Left lobe of liver (tissue), 2 donors: ENCODE results near the gene SLC39A3. TPM values are rescaled to one million over a fixed set of nuclear protein-coding genes. Genes with fewer than 3 reads are reported as not detected.
A peak's percentile ranks its signal among the peaks of the same experiment; 100 is the strongest.

ENCODE experiments used
- ATAC-seq: fragments of 200-7000 bp; cut with Tn5 transposase; one replicate; pipeline ENCODE4 v1.9.1; 2020; ENCODE audit warnings: mild to moderate bottlenecking, moderate library complexity
- DNase-seq: peaks from one replicate; pipeline ENCODE4 v3.0.0-alpha.2; 2020; ENCODE audit warnings: low spot score
- total RNA-seq: library from RNA; stranded (reverse); gene quantifications from one replicate; pipeline ENCODE4 v1.2.1, GENCODE V29; 2021
- donor health status: DM: no; HTN: no; CAD: no; lungs with moderate emphysema.
- donor health status: DM: no; HTN: yes; CAD: no.

Gene SLC39A3
- total RNA-seq, result 18.6 TPM

DNA sequence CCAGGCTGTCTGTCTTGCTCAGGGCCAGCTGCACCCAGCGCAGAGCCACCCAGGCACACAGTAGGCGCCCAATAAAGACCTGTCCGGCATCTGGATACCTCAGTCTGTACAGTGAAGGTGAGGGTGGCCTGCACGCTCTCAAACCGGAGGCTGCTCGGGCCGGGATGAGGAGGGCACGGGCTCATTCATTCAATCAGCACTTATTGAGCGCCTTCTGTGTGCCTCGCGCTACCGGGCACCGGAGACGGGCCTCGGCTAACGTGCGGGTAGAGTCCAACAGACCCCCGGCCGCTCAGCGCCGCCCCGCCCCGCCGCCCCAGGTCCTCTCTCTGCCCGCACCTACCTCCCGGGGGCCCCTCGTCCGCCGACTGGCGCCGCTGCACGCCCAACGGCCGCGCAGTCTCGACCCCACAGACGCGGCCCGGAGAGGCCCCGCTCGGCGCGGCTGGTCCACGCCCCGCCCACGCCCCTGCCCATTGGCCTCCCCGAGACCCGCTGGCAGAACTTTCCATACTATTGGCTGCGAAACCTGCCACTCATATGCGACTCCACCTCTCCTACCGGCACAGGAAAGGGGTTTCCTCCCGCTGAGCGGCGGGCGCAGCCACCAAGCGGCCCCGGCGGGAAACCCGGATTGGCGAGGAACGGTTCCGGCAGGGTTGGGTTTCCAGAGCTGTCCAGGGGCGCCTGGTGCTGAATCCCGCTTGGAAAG lies at the start of gene SLC39A3:
Gene SLC39A3, minus strand, starts transcription at position 416 of the 712 bp plus-strand sequence. CDS start 2,760 bp downstream, outside the sequence.
- peak; percentile 99 for DNase-seq
- peak; percentile 100 for ATAC-seq

- no peak for ATAC-seq
Observed at GRCh38 chr19:2788237-2788636, 48.4 kb upstream of the SLC39A3 start.

GRCh38 chr19:2787115-2787514 lies 47.3 kb upstream of the SLC39A3 start:
- DNase-seq, result no peak
- ATAC-seq, result no peak

More at GRCh38 chr19:2788237-2788636, 48.4 kb upstream of the SLC39A3 start:
- no peak for DNase-seq

- DNase-seq (peak; percentile 99), ATAC-seq (peak; percentile 89)
Observed at GRCh38 chr19:2785244-2785997, 45.6 kb upstream of the SLC39A3 start, which contains the start of gene THOP1. TSS of gene THOP1 (plus strand) at chr19:2785503. CDS start at chr19:2785663, 160 bp downstream.

- ATAC-seq, result no peak
Observed at GRCh38 chr19:2783781-2784145, 43.9 kb upstream of the SLC39A3 start.

DNA sequence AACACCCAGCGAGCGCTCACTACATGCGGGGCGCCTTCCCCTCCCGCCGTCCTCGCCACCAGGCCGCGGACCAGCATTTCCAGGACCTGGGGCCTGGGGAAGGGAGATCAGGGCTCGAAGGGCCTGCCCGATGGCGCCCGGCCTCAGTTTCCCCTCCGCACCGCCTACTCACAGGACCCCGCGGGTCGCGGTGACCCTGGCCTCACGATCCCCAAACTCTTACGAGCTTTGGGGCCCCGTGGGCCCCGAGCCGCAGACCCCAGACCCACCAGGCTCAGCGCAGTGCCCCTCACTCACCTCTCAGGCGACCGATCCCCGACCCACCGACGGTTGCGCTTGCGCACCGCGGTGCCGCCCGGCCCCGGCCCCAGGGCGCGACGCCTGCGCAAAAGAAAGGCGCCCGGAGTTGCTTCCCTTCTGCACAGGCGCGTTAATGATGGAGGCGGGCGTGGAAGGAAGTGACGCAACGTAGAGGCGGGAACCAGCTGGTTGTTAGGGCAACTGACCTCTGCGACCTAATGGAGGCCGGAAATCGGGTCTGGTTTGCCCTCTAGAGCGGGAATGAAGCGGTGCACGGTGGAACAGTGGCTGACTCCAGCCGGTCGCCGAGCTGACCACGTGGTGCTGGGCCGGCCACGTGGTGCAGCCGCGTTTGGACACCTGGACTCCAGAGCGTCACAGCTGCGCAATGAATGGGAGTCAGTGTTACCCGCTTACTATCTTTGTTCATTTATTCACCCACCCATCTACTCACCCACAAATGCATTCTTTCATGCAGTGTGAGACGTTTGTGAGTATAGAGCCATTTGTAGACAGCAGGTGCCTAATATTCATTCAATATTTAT lies 43.3 kb upstream of the SLC39A3 start, which contains the start of gene SGTA:
Gene SGTA, minus strand, starts transcription at position 338 of the 845 bp plus-strand sequence. CDS start 14,205 bp downstream, outside the sequence.
- ATAC-seq, result peak; percentile 83
- peak; percentile 99 for DNase-seq

More at GRCh38 chr19:2783781-2784145, 43.9 kb upstream of the SLC39A3 start:
- no peak for DNase-seq

DNA sequence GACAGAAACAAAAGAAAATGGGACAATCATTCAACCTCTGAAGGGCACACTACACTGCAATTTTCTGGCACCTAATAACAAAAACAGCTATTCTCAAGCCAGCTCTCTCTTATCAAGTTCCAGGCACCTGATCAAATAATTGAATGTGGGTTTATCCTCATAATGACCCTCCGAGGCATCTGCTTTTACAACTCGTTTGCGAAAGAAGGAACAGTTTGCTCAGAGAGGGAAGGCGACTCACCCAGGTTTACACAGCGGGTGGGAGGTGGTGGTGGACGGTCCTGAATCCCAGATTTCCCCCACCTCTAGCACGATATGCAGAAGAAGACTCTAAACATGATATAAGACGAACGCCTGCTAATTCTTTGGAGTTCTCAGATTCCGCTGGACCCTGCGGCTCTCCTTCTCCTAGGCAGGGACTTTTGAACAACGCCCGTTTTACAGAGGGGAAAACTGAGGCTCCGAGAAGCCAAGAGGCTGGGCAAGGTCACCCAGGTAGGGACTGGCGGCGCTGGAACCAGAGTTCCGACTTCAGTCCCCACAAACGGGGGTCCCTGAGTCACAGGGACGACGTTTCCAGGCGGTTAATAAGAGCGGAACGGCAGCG lies 42.6 kb upstream of the SLC39A3 start:
- no peak for DNase-seq
- ATAC-seq, result no peak

DNA sequence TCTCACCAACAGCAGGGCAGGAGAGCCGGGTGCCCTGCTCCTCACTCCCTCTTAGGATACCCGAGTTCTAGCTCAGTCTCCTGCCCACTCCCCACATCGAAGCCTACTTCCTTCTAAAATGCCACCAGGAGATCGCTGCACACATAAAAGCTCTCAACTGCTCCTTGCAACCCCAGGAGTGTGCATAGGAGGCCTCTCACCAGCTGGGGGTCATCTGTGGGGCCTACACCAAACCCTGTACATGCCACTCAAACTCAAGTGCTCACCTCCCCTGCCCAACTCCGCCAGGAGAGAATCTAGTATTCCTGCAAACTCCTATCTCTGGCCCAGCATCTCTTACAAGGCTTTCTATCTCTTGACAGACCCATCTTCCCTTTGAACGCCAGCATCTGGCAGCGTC lies 40.5 kb upstream of the SLC39A3 start:
- no peak for ATAC-seq
- DNase-seq, result no peak

DNA sequence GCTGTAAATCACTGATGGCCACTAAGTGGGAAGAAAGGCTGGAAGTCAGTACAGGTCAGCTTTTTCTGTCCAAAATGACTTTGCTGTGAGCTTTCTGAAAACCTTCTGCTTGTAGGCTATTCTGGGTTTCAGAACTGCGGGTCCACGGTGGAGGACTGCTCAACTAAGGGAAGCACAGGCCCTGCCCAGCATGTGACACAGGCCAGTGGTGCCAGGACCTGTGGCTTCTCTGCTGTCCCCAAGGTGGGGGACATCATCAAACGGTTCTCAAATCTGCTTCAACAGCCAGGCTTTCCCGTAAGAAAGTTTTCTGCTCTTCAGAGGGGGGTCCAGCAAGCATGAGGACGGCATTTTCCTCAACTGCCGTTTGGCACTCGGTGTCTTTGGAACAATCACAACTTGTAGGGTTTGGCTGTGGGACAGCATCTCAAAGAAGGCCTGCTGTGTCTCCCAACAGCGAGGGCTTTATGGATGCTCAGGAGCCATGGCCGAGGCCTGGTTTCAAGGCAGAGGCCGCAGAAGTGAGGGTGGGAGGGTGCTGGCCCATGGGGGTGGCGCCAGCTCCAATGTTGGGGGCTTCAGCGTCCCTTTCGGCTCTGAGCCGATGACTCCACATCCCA lies 39.4 kb upstream of the SLC39A3 start:
- no peak for DNase-seq
- no peak for ATAC-seq

GRCh38 chr19:2777952-2778683 lies 38.3 kb upstream of the SLC39A3 start:
- no peak for DNase-seq

DNA sequence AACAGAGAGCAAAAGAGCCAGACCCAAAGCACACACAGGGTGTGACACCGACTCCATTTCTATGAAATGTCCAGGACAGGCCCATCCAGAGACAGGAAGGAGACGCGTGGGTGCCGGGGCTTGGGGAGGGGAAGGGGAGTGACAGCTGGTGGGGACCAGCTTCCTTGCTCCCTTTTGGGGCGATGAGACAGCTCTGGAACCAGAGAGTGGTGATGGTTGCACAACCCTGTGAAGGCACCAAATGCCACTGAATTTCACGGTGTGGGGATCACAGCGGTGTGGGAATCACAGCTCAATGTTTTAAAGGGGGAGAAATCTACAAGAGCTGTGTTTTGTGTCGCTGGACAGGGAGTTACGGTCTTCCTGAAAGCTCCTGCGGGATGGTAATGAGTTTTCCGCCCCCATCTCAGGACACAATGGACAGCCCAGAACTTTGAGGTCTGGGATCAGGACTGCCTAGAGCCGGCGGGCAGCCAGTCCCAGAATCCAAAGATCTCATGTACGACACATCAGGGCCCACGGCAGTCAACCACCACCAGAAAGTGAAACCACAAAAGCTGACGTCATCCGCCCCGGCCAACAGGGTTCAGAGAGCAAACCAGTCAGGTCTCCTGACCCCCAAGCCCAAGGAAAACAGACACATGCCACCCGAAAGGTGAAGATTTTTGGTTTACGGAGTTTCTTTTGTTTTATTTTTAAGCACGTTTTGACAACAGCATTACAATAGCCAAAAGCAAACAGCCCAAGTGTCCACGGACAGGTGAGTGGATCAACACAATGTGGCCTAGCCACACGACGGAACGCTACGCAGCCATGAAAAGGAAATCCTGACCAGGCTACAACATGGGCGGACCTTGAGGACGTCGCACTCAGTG lies 36.0 kb upstream of the SLC39A3 start:
- ATAC-seq (peak; percentile 94), DNase-seq (peak; percentile 93)

More at GRCh38 chr19:2777952-2778683, 38.3 kb upstream of the SLC39A3 start:
- ATAC-seq, result no peak

- ATAC-seq (no peak), DNase-seq (no peak)
Observed at GRCh38 chr19:2774953-2775555, 35.2 kb upstream of the SLC39A3 start.

DNA sequence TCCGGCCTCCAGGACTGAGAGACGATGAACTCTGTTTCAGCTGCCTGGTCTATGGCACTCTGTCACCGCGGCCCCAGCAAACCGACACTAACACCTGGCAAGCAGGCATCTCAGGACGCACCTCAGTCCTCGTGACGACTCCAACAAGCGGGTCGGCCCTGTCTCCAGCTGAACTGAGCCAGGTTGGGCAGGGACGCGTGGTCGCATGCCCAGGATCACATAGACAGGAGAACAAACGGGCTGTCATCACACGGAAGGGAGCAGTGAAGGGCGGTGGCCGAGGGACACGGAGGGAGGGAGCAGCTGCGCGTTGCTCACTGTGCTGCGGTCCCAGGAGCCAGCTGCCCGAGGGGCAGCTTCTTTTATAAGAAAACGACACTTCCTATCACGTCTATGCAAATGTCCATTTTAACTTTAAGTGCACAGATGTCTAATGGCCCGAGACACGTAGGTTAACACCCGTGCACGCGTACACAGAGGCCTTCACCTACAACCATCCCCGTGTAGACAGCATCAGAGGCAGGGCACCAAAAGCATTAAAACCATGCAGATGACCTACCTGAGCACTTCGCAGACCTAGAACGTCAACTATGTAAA lies 34.4 kb upstream of the SLC39A3 start:
- DNase-seq, result no peak
- ATAC-seq, result no peak

- no peak for ATAC-seq
- DNase-seq, result no peak
Observed at GRCh38 chr19:2771786-2772674, 32.2 kb upstream of the SLC39A3 start.

DNA sequence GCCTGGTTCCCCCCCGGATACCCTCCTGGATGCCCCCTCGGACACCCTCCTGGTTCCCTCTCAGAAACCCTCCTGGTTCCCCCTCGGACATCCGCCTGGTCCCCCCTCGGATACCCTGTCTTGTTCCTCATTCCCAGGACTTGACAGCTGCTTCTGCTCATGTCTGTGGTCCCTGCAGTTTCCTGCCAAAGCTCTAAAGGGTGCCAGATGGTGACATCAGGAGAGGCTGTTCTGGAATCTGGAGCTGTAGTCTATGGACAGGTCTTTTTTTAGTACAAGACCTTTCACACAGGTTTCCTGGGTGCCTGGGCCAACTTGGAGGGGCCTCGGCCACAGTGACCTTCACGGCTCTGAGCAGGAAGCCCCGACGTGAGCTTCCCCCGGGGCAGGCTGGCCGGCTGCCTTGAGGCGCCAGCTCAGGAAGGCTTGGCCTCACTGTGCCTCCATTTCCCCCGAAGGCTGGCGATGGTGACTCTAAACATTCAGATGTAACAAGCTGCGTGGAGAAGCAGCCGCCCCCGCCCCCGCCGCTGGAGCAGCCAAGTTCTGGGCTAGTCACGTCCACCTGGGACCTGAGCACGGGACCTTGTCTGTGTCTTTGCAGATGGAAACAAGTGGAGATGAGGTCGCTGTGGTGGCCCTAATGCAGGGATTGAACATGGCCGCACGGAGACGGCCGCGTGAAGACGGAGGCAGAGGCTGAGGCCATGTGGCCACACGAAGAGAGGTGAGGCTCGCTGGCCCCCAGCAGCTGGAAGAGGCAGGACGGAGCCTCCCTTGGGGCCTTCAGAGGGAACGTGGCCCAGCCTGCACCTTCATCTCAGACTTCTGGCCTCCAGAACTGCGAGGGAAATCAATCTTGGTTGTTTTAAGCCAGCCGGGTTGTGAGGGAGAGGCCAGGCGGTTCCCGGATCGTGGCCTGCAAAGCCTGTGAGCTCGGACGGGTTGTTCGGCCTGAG lies 30.5 kb upstream of the SLC39A3 start:
- no peak for DNase-seq
- peak; percentile 38 for ATAC-seq
